ENCODE data around the gene GNL1. TPM values are rescaled to one million over a fixed set of nuclear protein-coding genes. Genes with fewer than 3 reads are reported as not detected.
"Not testable (repeated sequence)": the region's sequence is repeated elsewhere in the genome, so short reads cannot be mapped to it uniquely, and the experiment has no call there.

The GNL1 gene
- total RNA-seq, 2 donors from 2014 or later: 7.9 to 16.4 TPM

GRCh38 chr6:30599625-30600324 lies 43.5 kb upstream of the GNL1 start:
- no peak for TF ChIP-seq CTCF (IDR thresholded peaks at IDR 0.05)
- H3K27me3 ChIP-seq: no peaks in the 10 kb centered on the region
- DNase-seq (ENCODE audit: low spot score): no peak
- peaks cover 47% of the 10 kb centered on the region for H3K36me3 ChIP-seq
- H3K4me1 ChIP-seq: no peaks in the 10 kb centered on the region
- H3K9me3 ChIP-seq: no peaks in the 10 kb centered on the region
- no peak overlapping the region for H3K4me3 ChIP-seq
- H3K27ac ChIP-seq: no peak overlapping the region

GRCh38 chr6:30598912-30599624 lies 42.8 kb upstream of the GNL1 start:
- H3K4me3 ChIP-seq: no peak overlapping the region
- no peak for DNase-seq (ENCODE audit: low spot score)
- no peaks in the 10 kb centered on the region for H3K4me1 ChIP-seq
- peaks cover 40% of the 10 kb centered on the region for H3K36me3 ChIP-seq
- no peaks in the 10 kb centered on the region for H3K27me3 ChIP-seq
- TF ChIP-seq CTCF (IDR thresholded peaks at IDR 0.05): no peak
- H3K27ac ChIP-seq: no peak overlapping the region
- H3K9me3 ChIP-seq: no peaks in the 10 kb centered on the region

- not testable (repeated sequence) for H3K4me1 ChIP-seq, H3K4me3 ChIP-seq, H3K27ac ChIP-seq, H3K9me3 ChIP-seq, H3K27me3 ChIP-seq
- peaks cover 25% of the 10 kb centered on the region for H3K36me3 ChIP-seq
- peak; percentile 88 for DNase-seq (ENCODE audit: low spot score)
- peak; percentile 69 to 86 for TF ChIP-seq CTCF (IDR thresholded peaks at IDR 0.05)
Observed at GRCh38 chr6:30597315-30598144, 41.2 kb upstream of the GNL1 start.

- H3K27ac ChIP-seq: no peak overlapping the region
- no peak overlapping the region for H3K4me3 ChIP-seq
- no peak for DNase-seq (ENCODE audit: low spot score)
- no peaks in the 10 kb centered on the region for H3K9me3 ChIP-seq
- H3K27me3 ChIP-seq: no peaks in the 10 kb centered on the region
- H3K4me1 ChIP-seq: no peaks in the 10 kb centered on the region
- no peak for TF ChIP-seq CTCF (IDR thresholded peaks at IDR 0.05)
- peaks cover 48% of the 10 kb centered on the region for H3K36me3 ChIP-seq
Observed at GRCh38 chr6:30592287-30592686, 36.0 kb upstream of the GNL1 start.

- no peak for TF ChIP-seq CTCF (IDR thresholded peaks at IDR 0.05)
- Histone ChIP-seq H3K27me3 (no peaks in the 10 kb centered on the region), H3K27ac (peak overlapping the region in 1 of 2 donors; percentile 16), H3K36me3 (peaks cover 61% of the 10 kb centered on the region), H3K4me1 (no peaks in the 10 kb centered on the region), H3K4me3 (no peak overlapping the region), H3K9me3 (no peaks in the 10 kb centered on the region)
- DNase-seq (ENCODE audit: low spot score): no peak
Observed at GRCh38 chr6:30591008-30591407, 34.7 kb upstream of the GNL1 start.
